ENCODE results near the gene LRFN4. TPM values are rescaled to one million over a fixed set of nuclear protein-coding genes. Genes with fewer than 3 reads are reported as not detected.

The LRFN4 gene
- total RNA-seq, 2 donors from 2014 or later: 32.7 to 46.3 TPM

GRCh38 chr11:66843776-66844495 lies 12.9 kb upstream of the LRFN4 start:
- intact Hi-C loops (cut with DNase I, micrococcal nuclease): no loop called here

GRCh38 chr11:66844496-66845142 lies 12.2 kb upstream of the LRFN4 start:
- ATAC-seq (no peak), DNase-seq (no peak)
- intact Hi-C loops (cut with DNase I, micrococcal nuclease): no loop called here

More at GRCh38 chr11:66843776-66844495, 12.9 kb upstream of the LRFN4 start:
- ATAC-seq (no peak), DNase-seq (peak in 1 of 2 donors; percentile 46)

GRCh38 chr11:66845143-66845875 lies 11.6 kb upstream of the LRFN4 start:
- intact Hi-C loops (cut with DNase I, micrococcal nuclease): no loop called here
- DNase-seq: no peak
- ATAC-seq: no peak

DNA sequence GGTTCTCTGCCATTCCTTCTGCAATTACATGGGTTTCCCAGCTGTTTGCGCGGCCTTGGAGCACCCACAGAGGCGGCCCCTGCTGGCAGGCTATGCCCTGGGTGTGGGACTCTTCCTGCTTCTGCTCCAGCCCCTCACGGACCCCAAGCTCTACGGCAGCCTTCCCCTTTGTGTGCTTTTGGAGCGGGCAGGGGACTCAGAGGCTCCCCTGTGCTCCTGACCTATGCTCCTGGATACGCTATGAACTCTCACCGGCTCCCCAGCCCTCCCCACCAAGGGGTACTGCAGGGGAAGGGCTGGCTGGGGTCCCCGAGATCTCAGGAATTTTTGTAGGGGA lies 11.0 kb upstream of the LRFN4 start:
- intact Hi-C loops (cut with DNase I, micrococcal nuclease): no loop called here
- ATAC-seq (no peak), DNase-seq (no peak)

GRCh38 chr11:66846671-66847091 lies 10.2 kb upstream of the LRFN4 start:
- ATAC-seq (no peak), DNase-seq (no peak)
- intact Hi-C loops (cut with DNase I, micrococcal nuclease): no loop called here

DNA sequence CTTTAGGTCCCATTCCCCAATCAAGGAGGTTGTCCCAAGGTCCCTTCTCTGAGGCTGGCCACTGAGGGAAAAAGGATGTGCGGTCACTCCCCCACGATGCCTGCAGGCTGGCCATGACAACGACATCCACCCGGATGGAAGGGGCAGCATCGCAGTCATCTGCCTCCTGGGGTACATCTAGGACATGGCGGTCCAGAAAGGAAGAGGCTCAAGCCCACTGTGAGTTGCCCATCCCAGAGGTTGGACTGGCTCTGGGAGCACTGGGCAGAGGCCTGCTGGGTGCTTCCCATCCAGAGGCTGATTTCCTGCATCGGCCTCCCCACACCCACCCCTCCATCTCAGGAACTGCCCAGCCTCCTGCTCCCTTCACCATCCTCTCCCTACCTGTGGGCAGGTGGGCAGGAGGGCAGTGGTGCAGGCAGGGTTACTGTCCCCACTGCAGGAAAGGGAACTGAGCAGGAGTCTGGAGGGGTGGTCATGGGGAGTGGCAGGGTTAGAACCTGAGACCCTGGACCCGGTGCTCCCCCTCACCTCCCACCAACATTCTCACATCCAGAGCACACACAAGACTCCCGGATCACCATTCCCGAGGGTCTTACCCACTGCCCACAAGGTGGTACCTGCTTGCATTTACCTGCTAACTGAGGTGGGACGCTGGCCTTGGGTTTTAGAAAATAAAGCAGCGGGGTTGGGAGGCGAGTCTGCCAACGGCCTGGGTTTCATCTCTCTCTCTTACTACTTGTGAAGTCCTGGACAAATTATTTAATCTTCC lies 9.2 kb upstream of the LRFN4 start:
- DNase-seq (no peak), ATAC-seq (no peak)
- intact Hi-C loops (cut with DNase I, micrococcal nuclease): no loop called here

DNA sequence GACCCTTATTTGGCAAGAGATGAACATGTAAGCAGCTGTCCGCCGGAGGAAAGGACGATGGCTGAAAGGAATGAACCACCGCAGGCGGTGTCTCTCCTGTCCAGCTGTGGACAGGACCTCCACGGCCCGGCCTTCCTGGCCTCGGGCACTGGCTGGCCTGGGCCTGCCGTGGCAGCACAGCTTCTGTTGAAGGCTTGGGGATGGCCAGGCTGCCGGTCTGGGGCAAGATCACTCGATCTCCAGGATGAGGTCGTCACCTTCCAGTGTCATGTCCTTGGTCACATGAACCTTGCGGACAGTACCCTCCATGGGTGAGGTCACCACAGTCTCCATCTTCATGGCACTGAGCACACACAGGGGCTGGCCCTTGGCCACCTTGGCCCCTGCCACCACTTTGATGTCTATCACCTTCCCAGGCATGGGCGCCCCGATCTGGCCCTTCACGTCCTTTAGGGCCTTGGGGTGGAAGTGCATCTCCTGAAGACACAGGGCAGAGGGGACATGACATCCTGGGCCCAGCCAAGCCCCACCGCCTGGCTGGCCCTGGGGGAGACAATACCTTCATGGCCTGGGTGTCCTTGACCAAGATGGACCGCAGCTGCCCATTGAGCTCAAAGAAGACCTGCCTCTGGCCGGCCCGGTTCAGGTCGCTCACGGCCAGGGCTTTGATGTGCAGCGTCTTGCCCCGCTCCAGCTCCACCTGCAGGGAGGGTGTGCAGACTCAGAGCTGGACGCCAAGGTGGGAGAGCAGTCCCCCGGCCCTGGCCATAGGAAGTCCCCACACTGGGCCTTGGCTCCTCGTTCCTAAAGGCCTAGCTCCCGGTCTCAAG lies 8.0 kb upstream of the LRFN4 start:
- DNase-seq (no peak), ATAC-seq (no peak)
- intact Hi-C loops (cut with DNase I, micrococcal nuclease): no loop called here

DNA sequence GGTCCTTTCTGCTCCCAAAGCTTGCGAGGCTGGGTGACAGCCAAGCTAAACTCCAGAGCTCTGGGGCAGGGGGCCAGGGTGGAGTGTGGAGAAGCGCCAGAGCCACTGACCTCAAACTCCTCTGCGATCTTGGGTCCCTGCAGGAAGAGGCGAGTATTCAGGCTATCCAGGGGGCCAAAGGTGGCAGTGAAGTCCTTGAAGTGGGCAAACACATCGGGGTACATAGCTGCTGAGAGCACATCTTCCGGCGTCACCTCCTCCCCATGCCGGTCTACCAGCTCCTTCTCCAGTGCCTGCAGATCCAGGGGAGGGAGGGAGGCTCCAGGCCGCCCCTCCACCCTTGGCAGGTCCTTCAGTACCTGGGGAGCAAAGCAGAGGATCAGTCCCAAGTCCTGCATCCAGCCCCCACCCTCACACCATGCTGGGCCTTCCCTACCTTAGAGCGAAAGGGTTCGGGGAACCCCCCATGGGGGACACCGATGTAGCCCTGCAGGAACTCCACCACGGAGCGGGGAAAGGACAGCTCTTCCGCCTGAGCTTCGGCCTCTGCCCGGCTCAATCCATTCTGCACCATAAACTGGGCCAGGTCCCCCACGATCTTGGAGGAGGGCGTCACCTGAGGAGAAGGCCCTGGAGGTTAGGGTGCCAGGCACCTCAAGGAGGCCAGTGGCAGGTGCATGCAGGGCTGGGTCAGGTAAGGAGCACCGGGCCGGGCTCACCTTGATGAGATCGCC lies 7.2 kb upstream of the LRFN4 start:
- ATAC-seq (no peak), DNase-seq (peak in 1 of 2 donors; percentile 19)
- intact Hi-C loops (cut with DNase I, micrococcal nuclease): no loop called here

GRCh38 chr11:66850235-66850587 lies 6.7 kb upstream of the LRFN4 start:
- no peak for DNase-seq

GRCh38 chr11:66850588-66851238 lies 6.2 kb upstream of the LRFN4 start:
- no peak for ATAC-seq

More at GRCh38 chr11:66850235-66850587, 6.7 kb upstream of the LRFN4 start:
- intact Hi-C loops (cut with DNase I, micrococcal nuclease): no loop called here
- ATAC-seq: no peak

GRCh38 chr11:66851239-66851596 lies 5.6 kb upstream of the LRFN4 start:
- peak in 1 of 2 donors; percentile 19 for DNase-seq
- ATAC-seq: no peak
- intact Hi-C loops (cut with DNase I, micrococcal nuclease): no loop called here

More at GRCh38 chr11:66850588-66851238, 6.2 kb upstream of the LRFN4 start:
- peak in 1 of 2 donors; percentile 25 for DNase-seq
- intact Hi-C loops (cut with DNase I, micrococcal nuclease): no loop called here

GRCh38 chr11:66851698-66852465 lies 5.0 kb upstream of the LRFN4 start:
- intact Hi-C loops (cut with DNase I, micrococcal nuclease): no loop called here
- DNase-seq (peak in 1 of 2 donors; percentile 25), ATAC-seq (no peak)

DNA sequence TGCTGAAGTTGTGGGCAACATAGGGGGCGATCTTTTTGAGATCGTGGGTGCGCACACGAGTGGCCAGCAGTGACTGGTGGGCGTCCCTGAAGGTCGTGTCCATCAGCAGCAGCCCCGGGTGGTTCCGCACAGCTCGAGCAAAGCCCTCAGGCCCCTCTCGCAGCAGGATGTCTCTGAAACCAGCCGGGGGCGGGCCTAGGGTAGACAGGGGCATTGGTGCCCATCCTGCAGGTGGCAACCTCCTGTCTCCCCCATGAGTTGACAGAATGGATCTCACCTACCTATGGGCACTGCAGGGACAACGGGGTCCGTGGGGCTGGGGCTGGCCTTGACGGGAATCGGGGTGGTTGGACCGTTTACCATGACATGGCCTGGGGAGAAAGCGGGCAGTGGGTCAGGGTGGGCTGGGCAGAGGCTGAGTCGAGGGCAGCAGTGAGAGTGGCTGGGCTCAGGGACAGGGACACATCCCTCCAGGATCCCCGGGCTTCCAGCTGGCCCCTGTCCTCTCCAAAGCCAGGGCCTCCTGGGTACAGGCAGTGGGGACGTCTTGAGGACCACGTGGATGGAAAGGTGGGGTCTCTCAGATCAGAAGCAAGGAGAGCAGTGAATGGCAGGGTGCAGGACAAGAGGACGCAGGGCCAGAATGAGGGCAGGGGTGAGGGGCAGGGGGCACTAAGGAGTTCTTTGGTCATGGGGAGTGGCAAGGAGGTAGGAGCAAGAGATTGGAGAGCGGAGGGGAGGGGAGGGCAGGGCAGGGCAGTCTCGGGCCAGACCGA lies 4.2 kb upstream of the LRFN4 start:
- peak; percentile 2 to 21 for DNase-seq
- no peak for ATAC-seq
- intact Hi-C loops (cut with DNase I, micrococcal nuclease): no loop called here

DNA sequence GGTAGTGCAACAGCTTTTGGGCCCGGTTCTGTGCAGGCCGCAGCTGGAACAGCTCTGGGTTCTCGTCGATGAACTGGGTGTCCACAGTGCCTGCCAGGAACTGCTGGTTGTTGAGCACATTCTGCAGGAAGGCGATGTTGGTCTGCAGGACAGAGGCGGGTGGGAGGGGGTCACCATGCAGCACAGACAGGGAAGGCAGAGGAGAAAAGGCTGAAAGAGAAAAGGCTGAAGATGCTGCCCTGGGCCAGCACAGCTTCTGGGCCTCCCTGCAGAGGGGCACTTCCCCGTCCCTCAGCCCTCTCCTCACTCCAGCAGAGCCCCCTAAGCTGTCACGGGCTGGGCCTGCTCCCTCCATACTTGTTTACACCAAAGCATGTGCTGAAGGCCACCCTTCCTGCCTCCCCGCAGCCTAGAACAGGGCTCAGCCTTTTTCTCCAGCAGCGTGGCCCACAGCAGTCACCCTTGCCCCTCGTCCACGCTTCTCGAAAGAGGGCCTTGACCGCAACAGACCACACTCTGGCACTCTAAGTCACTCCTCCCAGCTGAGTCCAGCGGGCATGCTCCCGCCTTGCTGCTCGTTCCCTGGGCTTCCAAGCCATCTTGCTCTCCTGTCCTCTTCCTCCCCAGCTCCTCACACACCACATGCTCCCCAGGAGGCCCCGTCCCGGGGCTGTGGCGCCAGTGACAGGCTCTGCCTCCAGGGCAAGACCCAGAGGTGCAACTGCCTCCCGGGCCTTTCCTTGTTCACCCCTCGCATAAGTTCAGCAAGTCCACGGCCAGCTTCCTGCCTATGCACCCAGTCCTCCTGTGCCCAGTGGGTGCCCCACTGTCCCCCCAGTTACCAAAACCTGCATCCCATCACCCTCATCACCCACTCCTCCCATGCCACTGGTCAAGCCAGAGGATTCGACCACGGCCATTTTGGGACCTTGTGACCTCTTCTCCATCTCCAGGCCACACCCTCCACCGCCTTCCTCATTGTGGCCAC lies 3.3 kb upstream of the LRFN4 start:
- DNase-seq: peak; percentile 4 to 27
- intact Hi-C loops (cut with DNase I, micrococcal nuclease): no loop called here
- no peak for ATAC-seq

- intact Hi-C loops (cut with DNase I, micrococcal nuclease): no loop called here
- DNase-seq (peak in 1 of 2 donors; percentile 24), ATAC-seq (no peak)
Measured at GRCh38 chr11:66854231-66854661, 2.6 kb upstream of the LRFN4 start.
